MM.1S (cell line): ENCODE measurements around the gene LAMTOR1.

Experiments
- EZH2 ChIP-seq: fragments of 300-600 bp; sonication (generic); optimal IDR thresholded peaks from 2 replicates; pipeline ENCODE3; 2017; ENCODE audit warnings: low read depth, mild to moderate bottlenecking, antibody characterized with exemption, low read length, mixed read lengths
- EZH2phosphoT487 ChIP-seq: fragments of 300-600 bp; sonication (generic); IDR thresholded peaks from 2 replicates; pipeline ENCODE4 v1.6.1; 2018; ENCODE audit warnings: antibody characterized with exemption, low read length
- TF ChIP-seq, protein P1 (sequence below): fragments of 300-600 bp; sonication (generic); IDR thresholded peaks from 2 replicates; pipeline ENCODE4 v1.5.1; 2016; ENCODE audit warnings: antibody characterized with exemption, low read length, mixed read lengths

DNA sequence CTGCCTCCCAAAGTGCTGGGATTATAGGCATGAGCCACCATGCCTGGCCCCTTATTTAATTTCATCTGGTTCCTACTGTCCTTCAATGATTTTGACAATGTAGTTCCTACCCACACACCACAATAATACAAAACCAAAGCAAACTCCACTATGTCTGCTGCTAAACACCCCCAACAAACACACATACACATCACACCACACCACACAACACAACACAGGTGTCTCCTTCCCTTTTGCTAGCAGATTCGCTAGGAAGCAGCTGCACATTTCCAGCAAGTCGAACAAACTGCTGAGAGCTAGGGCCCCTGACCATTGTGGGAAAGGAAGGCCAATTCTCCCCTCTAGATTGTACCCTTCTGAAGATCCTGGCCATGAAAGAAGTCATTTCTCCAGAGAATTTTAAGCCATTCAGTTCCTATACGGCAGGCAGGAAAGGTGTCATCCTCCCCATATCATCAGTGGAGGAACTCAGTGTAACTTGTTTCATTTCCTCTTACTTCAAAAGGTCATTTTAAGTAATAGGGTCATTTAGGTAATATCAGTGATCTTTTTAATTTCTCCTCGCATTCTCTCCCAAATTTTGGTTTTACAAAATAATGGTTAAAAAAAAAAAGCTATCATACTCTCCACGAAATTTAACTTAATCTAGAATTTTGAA lies 41.2 kb downstream of the LAMTOR1 start:
- TF ChIP-seq EZH2phosphoT487: no peak
- TF ChIP-seq, protein P1, sequence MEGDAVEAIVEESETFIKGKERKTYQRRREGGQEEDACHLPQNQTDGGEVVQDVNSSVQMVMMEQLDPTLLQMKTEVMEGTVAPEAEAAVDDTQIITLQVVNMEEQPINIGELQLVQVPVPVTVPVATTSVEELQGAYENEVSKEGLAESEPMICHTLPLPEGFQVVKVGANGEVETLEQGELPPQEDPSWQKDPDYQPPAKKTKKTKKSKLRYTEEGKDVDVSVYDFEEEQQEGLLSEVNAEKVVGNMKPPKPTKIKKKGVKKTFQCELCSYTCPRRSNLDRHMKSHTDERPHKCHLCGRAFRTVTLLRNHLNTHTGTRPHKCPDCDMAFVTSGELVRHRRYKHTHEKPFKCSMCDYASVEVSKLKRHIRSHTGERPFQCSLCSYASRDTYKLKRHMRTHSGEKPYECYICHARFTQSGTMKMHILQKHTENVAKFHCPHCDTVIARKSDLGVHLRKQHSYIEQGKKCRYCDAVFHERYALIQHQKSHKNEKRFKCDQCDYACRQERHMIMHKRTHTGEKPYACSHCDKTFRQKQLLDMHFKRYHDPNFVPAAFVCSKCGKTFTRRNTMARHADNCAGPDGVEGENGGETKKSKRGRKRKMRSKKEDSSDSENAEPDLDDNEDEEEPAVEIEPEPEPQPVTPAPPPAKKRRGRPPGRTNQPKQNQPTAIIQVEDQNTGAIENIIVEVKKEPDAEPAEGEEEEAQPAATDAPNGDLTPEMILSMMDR: no peak
- TF ChIP-seq EZH2: no peak
